CD4-positive, CD25-positive, alpha-beta regulatory T cell (primary cell): ENCODE results near the gene UCN. TPM values are rescaled to one million over a fixed set of nuclear protein-coding genes. Genes with fewer than 3 reads are reported as not detected.

Experiments used
- ATAC-seq, 2 donors: fragments of 150-1000 bp; cut with Tn5 transposase; one replicate each; pipeline ENCODE4 v1.10.0; 2021; ENCODE audit warnings: low read depth in 2 of 2, moderate number of reproducible peaks in 2 of 2, moderate library complexity in 1 of 2
- DNase-seq, 3 donors: peaks; one replicate each; pipeline versions ENCODE4 v3.0.0 to v3.0.0-alpha.2; 2012 to 2022; ENCODE audit warnings: mixed read lengths in 1 of 3
- H3K27ac ChIP-seq: one replicate; pipeline ENCODE4 v1.7.0; 2013; ENCODE audit warnings: mild to moderate bottlenecking, low read length; ENCODE audit not compliant: insufficient read depth, poor library complexity, severe bottlenecking
- H3K27me3 ChIP-seq: one replicate; pipeline ENCODE4 v1.7.0; 2013; ENCODE audit warnings: low read length; ENCODE audit not compliant: control insufficient read depth, insufficient read depth
- H3K36me3 ChIP-seq: one replicate; pipeline ENCODE4 v1.7.0; 2013; ENCODE audit warnings: mild to moderate bottlenecking, low read length, moderate library complexity; ENCODE audit not compliant: control insufficient read depth, insufficient read depth
- H3K4me1 ChIP-seq: 2 replicates; pipeline ENCODE4 v1.7.0; 2013; ENCODE audit warnings: mild to moderate bottlenecking, low read length; ENCODE audit not compliant: insufficient read depth, control insufficient read depth, poor library complexity, severe bottlenecking
- H3K4me3 ChIP-seq: one replicate; pipeline ENCODE4 v1.7.0; 2013; ENCODE audit warnings: low read depth, mild to moderate bottlenecking, low read length, moderate library complexity
- H3K9me3 ChIP-seq, 2 experiments: 1 replicate in 1 of 2; 2 replicates in 1 of 2; pipeline ENCODE4 v1.7.0; 2013; ENCODE audit warnings: low read length in 2 of 2, mild to moderate bottlenecking in 1 of 2, moderate library complexity in 1 of 2; ENCODE audit not compliant: control insufficient read depth in 2 of 2
- H3K27ac Mint-ChIP-seq, 3 donors: one replicate each; pipeline ENCODE4 v1.8.0; 2020 to 2022; ENCODE audit warnings: mild to moderate bottlenecking in 3 of 3, mixed read lengths in 3 of 3, moderate library complexity in 2 of 3
- H3K27me3 Mint-ChIP-seq: one replicate; pipeline ENCODE4 v1.8.0; 2022; ENCODE audit warnings: mild to moderate bottlenecking, mixed read lengths
- H3K36me3 Mint-ChIP-seq: one replicate; pipeline ENCODE4 v1.8.0; 2020; ENCODE audit warnings: mixed read lengths
- H3K4me1 Mint-ChIP-seq, 4 donors: one replicate each; pipeline ENCODE4 v1.8.0; 2020 to 2022; ENCODE audit warnings: mixed read lengths in 4 of 4, mild to moderate bottlenecking in 1 of 4
- H3K4me3 Mint-ChIP-seq, 4 donors: one replicate each; pipeline ENCODE4 v1.8.0; 2020 to 2022; ENCODE audit warnings: mild to moderate bottlenecking in 4 of 4, mixed read lengths in 4 of 4, moderate library complexity in 3 of 4
- H3K9me3 Mint-ChIP-seq, 7 donors: one replicate each; pipeline ENCODE4 v1.8.0; 2020 to 2022; ENCODE audit warnings: mixed read lengths in 7 of 7, mild to moderate bottlenecking in 3 of 7, moderate library complexity in 2 of 7
- polyA plus RNA-seq, 4 donors: library from polyadenylated mRNA; unstranded; fragments of 300-500 nt; fragmentation: Illumina TruSeq; gene quantifications; one replicate each; pipeline ENCODE4 v1.2.3, GENCODE V29; 2021
- total RNA-seq: library from RNA; stranded (reverse); gene quantifications from one replicate; pipeline ENCODE4 v1.2.3, GENCODE V29; 2022

UCN gene
- total and polyA plus RNA-seq, 5 donors from 2014 or later: 0.24 to 2.2 (median 0.55) TPM; not detected in 1

DNA sequence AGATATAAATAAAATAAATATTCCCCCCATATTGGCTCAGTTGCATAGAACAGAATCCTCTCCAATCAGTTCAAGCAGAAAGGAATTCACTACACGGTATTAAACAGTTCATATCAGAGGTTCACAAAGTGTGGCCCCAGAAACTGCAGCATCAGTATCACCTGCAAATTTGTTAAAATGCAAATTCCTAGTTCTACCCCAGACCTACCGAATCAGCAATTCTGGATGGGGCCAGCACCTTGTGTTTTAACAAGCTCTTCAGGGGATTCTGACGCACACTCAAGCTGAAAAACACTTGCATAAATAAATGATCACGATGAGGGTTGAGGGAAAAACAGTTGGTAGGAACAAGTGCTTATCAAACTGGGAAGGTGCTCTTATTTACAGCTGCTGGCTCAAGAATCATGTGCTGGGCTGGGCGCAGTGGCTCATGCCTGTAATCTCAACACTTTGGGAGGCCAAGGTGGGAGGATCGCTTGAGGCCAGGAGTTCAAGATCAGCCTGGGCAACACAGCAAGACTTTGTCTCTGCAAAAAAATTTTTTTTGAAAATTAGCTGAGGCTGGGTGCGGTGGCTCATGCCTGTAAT is 42.0 kb upstream of the UCN start:
- Histone ChIP-seq H3K9me3 (no peaks in the 10 kb centered on the region), H3K4me1 (peaks cover 35% of the 10 kb centered on the region), H3K4me3 (no peak overlapping the region), H3K27ac (no peak overlapping the region), H3K27me3 (no peaks in the 10 kb centered on the region), H3K36me3 (peaks cover 3% of the 10 kb centered on the region)
- DNase-seq (no peak), ATAC-seq (no peak)
- Mint-ChIP-seq H3K27ac (peak overlapping the region in 1 of 3 donors; percentile 79), H3K9me3 (no peaks in the 10 kb centered on the region), H3K4me1 (peaks cover 10 to 70% (median 46%) of the 10 kb centered on the region in 4 donors), H3K36me3 (peaks cover 15% of the 10 kb centered on the region), H3K4me3 (peak overlapping the region in 2 of 4 donors; percentile 30 to 58), H3K27me3 (no peaks in the 10 kb centered on the region)

DNA sequence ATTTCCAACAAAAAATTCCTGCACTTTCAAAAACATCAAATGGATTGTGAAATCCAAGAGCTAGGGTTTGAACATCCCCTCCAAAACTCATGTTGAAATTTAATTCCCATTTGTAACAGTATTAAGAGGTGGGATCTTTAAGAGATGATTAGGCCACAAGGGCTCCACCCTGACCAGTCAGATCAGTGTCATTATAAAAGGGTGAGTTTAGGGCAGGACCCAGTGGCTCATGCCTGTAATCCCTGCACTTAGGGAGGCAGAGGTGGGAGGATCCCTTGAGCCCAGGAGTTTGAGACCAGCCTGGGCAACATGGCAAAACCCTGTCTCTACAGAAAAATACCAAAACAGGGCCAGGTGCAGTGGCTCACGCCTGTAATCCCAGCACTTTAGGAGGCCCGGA is 39.4 kb upstream of the UCN start:
- DNase-seq (no peak), ATAC-seq (no peak)
- H3K4me1 Mint-ChIP-seq: peaks cover 14 to 53% (median 36%) of the 10 kb centered on the region in 4 donors
- H3K27me3 Mint-ChIP-seq: no peaks in the 10 kb centered on the region
- no peaks in the 10 kb centered on the region for H3K9me3 Mint-ChIP-seq
- H3K27ac Mint-ChIP-seq: peak overlapping the region in 1 of 3 donors; percentile 3
- Histone ChIP-seq H3K36me3 (peaks cover 14% of the 10 kb centered on the region), H3K27me3 (no peaks in the 10 kb centered on the region), H3K4me1 (peaks cover 12% of the 10 kb centered on the region), H3K4me3 (no peak overlapping the region), H3K27ac (no peak overlapping the region), H3K9me3 (no peaks in the 10 kb centered on the region)
- H3K36me3 Mint-ChIP-seq: peaks cover 16% of the 10 kb centered on the region
- peak overlapping the region in 1 of 4 donors; percentile 21 for H3K4me3 Mint-ChIP-seq

DNA sequence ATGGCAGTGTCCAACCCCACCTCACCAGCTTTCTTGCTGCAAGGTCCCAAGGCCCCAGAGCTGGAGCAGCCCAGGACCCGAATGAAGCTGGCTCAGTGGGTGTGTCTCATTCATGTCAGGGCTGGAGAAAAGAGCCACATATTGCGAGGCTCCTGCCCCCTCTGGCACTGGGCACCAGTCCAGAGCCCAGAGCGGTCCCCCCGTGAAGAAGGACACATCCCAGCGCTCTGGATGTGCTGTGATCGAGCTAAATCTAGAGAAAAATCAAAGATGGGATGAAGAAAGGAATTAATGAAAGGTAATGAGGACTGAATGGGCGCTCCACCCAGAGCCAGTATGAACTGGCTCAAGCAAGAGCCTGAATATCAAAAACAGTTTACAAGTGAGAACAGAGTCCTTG is 27.9 kb upstream of the UCN start:
- H3K36me3 Mint-ChIP-seq: peaks cover 37% of the 10 kb centered on the region
- H3K9me3 Mint-ChIP-seq: no peaks in the 10 kb centered on the region
- DNase-seq (no peak), ATAC-seq (no peak)
- H3K27ac Mint-ChIP-seq: no peak overlapping the region
- H3K27me3 Mint-ChIP-seq: no peaks in the 10 kb centered on the region
- Histone ChIP-seq H3K27me3 (no peaks in the 10 kb centered on the region), H3K4me3 (no peak overlapping the region), H3K27ac (no peak overlapping the region), H3K9me3 (no peaks in the 10 kb centered on the region), H3K36me3 (peaks cover 62% of the 10 kb centered on the region), H3K4me1 (no peaks in the 10 kb centered on the region)
- no peak overlapping the region for H3K4me3 Mint-ChIP-seq
- H3K4me1 Mint-ChIP-seq: peaks cover 0 to 4% (median 0%) of the 10 kb centered on the region in 4 donors

DNA sequence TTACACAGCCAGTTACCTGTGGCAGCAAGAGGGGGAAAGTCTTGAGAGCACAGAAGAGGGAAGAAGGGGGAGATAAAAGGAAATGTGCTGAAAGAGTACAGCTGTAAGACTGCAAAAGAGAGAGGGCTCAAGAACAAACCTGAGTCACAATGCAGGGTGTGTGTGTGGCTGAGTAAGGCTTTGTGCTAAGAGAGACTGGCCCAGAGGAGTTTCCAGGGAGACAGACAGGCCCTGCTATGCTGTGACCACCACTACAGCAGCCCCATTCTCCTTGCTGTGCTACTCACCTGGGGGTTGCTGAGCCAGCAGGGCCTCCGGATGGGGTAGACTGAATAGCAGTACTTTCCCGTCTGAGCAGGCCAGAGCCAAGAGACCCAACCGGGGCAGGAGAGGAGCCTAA is 27.1 kb upstream of the UCN start:
- no peak for DNase-seq
- Histone ChIP-seq H3K27ac (no peak overlapping the region), H3K4me1 (no peaks in the 10 kb centered on the region), H3K36me3 (peaks cover 61% of the 10 kb centered on the region), H3K4me3 (no peak overlapping the region), H3K27me3 (no peaks in the 10 kb centered on the region), H3K9me3 (no peaks in the 10 kb centered on the region)
- peaks cover 38% of the 10 kb centered on the region for H3K36me3 Mint-ChIP-seq
- peak overlapping the region in 1 of 4 donors; percentile 69 for H3K4me3 Mint-ChIP-seq
- H3K4me1 Mint-ChIP-seq: peaks cover 0 to 4% (median 0%) of the 10 kb centered on the region in 4 donors
- no peak for ATAC-seq
- H3K9me3 Mint-ChIP-seq: no peaks in the 10 kb centered on the region
- H3K27me3 Mint-ChIP-seq: no peaks in the 10 kb centered on the region
- H3K27ac Mint-ChIP-seq: no peak overlapping the region

DNA sequence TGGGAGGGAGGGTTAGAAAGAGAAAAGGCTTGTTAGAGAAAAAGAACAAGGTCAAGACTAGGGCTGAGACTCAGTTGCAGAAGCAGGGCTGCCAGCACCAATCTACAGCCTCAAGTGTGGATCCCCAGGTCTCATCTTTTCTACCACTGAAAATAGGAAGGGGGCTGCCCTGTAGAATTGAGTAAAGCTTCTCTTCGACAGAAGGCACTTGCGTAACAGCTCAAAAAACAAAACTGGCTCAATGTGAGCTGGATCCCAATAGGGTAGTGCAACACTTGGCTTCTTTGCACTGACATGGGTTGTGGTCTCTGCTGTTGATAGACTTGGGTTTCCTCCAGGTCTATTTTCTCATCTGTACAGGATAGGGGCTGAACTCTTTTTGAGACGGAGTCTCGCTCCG is 16.5 kb upstream of the UCN start:
- Histone ChIP-seq H3K9me3 (no peaks in the 10 kb centered on the region), H3K27me3 (no peaks in the 10 kb centered on the region), H3K4me1 (peaks cover 24% of the 10 kb centered on the region), H3K27ac (no peak overlapping the region), H3K36me3 (peaks cover 32% of the 10 kb centered on the region), H3K4me3 (no peak overlapping the region)
- ATAC-seq (no peak), DNase-seq (no peak)
- Mint-ChIP-seq H3K27ac (peak overlapping the region in 2 of 3 donors; percentile 88 to 99), H3K9me3 (no peaks in the 10 kb centered on the region), H3K36me3 (peaks cover 31% of the 10 kb centered on the region), H3K27me3 (no peaks in the 10 kb centered on the region), H3K4me3 (peak overlapping the region; percentile 61 to 81 (median 66)), H3K4me1 (peaks cover 0 to 29% (median 19%) of the 10 kb centered on the region in 4 donors)

DNA sequence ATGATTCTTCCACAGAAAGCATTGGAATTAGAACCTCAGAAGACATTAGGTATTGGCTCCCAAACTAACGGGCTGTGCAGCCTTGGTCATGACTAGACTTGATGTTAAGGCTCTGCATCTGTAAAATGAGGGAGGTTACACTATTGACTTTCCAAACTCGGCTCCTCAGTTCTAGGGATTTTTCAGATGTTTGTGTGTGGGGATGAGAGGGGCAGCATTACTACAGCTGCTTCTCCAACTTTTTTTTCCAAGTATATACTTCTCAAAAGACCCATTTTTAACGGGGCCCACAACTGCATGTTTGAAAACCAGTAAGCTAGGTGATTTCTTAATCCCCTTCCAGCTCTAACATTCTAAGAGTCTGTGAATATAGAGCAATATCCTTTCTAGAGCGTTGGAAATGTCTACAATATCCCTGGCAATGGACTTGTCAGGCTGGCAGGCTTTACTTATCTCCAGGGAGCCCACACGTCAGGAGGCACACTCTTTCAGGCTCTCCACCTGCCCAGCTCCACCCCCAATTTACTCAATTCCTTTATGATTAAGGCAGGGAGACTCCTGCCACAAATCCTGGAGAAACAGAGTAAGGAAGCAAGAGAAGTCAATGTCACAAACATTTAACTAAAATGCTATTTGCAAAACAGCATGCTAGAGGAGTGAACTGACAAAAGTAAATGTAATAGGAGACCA is 15.5 kb upstream of the UCN start:
- no peaks in the 10 kb centered on the region for H3K9me3 Mint-ChIP-seq
- ATAC-seq: no peak
- H3K36me3 Mint-ChIP-seq: peaks cover 28% of the 10 kb centered on the region
- Histone ChIP-seq H3K36me3 (peaks cover 24% of the 10 kb centered on the region), H3K4me1 (peaks cover 24% of the 10 kb centered on the region), H3K4me3 (peak overlapping the region; percentile 95), H3K9me3 (no peaks in the 10 kb centered on the region), H3K27ac (peak overlapping the region; percentile 87), H3K27me3 (no peaks in the 10 kb centered on the region)
- DNase-seq: no peak
- peaks cover 0 to 29% (median 19%) of the 10 kb centered on the region in 4 donors for H3K4me1 Mint-ChIP-seq
- peak overlapping the region; percentile 95 to 99 (median 98) for H3K27ac Mint-ChIP-seq
- no peaks in the 10 kb centered on the region for H3K27me3 Mint-ChIP-seq
- H3K4me3 Mint-ChIP-seq: peak overlapping the region; percentile 92 to 98 (median 93)

DNA sequence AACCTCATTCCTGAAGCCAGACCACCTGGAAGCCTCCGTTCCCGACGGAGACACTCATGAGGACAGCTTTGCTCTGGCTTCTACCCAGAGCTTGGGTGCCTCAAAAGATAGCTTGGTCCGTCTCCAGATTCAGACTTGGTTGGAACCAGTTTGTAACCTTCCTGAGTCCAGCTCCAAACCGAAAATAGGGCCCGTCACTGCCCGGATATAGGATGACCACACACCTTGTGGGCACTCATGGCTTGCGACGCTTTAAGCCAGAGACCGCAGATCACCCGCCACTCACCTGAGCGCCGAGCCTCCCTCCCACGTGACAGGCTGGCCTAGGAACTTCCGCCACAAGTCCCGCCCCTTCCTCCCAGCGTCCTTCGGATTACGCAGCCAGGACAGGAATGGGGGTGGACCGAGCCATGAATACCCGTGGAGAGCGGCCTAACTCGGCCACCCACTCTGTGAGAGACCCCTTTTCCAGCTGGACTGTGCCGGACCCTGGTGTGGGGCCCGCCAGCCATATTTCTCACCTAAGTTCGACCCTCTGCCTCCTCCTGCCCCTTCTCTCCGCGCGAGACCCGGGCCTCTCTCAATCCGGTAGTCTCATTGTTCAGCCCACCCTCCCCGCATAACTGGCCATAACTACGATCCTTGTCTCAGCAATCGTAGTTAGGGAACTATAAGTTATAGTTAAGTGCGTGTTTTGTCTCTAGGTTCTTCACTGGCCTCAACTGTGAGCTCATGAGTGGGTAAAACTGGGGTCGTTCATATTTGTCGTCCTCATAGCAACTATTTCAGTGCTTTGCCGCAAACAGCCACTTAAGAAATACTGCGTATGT is 14.7 kb upstream of the UCN start, which contains the start of gene MPV17:
MPV17 (minus strand) TSS at position 332 of the 830 bp plus-strand sequence. CDS start 580 bp downstream, outside the sequence.
- H3K4me1 Mint-ChIP-seq: peaks cover 0 to 29% (median 19%) of the 10 kb centered on the region in 4 donors
- ATAC-seq: peak; percentile 96

More for the DNA sequence above, 14.7 kb upstream of the UCN start, which contains the start of gene MPV17:
- no peaks in the 10 kb centered on the region for H3K27me3 ChIP-seq
- H3K27me3 Mint-ChIP-seq: no peaks in the 10 kb centered on the region
- no peaks in the 10 kb centered on the region for H3K9me3 Mint-ChIP-seq
- H3K4me1 ChIP-seq: peaks cover 24% of the 10 kb centered on the region
- H3K36me3 ChIP-seq: peaks cover 16% of the 10 kb centered on the region
- H3K27ac Mint-ChIP-seq: peak within 1 kb of the TSS; percentile 95 to 99 (median 98)
- H3K36me3 Mint-ChIP-seq: peaks cover 20% of the 10 kb centered on the region
- H3K4me3 ChIP-seq: peak within 1 kb of the TSS; percentile 95
- DNase-seq: peak; percentile 81 to 93 (median 84)
- no peaks in the 10 kb centered on the region for H3K9me3 ChIP-seq
- H3K27ac ChIP-seq: peak within 1 kb of the TSS; percentile 87
- peak within 1 kb of the TSS; percentile 92 to 98 (median 93) for H3K4me3 Mint-ChIP-seq
